Epidermal melanocyte (primary cell): ENCODE data around the gene MX1.

ENCODE experiments used
- DNase-seq: peaks from one replicate; pipeline ENCODE4 v3.0.0; 2011; ENCODE audit warnings: low spot score; ENCODE audit not compliant: insufficient read length

MX1 gene

GRCh38 chr21:41489329-41489728, 63.3 kb downstream of the MX1 start:
- no peak for DNase-seq

DNA sequence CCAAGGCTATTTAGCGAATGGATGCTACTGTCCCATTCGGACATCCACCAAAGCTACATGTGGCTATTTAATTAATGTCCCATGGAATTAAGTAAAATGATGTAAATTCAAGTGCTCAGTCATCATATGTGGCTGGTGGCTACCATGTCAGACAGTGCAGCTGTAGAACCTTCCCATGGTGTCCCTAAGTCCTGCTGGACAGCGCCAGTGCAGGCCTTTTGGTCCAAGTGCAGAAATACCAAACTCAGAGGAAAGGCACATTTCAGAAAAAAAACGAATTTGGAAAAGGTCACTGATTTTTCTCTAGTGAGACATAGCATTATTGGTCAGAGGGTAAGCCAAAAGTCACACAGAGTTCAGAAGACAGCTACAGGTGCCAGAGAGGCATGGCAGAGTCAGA, 64.3 kb downstream of the MX1 start:
- DNase-seq, result no peak

GRCh38 chr21:41491412-41491811, 65.4 kb downstream of the MX1 start:
- DNase-seq, result no peak

- DNase-seq, result no peak
Observed at GRCh38 chr21:41494242-41494641, 68.2 kb downstream of the MX1 start.

DNA sequence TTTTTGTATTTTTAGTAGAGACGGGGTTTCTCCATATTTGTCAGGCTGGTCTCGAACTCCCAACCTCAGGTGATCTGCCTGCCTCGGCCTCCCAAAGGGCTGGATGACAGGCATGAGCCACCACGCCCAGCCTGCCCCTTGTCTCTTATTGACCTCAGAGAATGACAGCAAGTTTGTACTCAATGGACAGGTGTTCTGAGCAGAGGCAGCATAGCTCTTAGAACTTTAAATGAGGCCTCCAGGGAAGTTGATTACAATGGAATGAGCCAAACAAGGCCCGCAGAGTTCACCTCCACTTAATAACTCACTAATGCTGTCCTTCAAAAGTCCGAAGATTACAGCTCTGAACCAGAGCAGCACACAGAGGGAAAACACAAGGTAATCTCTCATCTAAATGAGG, 71.0 kb downstream of the MX1 start:
- no peak for DNase-seq

GRCh38 chr21:41497788-41498187, 71.7 kb downstream of the MX1 start:
- no peak for DNase-seq

DNA sequence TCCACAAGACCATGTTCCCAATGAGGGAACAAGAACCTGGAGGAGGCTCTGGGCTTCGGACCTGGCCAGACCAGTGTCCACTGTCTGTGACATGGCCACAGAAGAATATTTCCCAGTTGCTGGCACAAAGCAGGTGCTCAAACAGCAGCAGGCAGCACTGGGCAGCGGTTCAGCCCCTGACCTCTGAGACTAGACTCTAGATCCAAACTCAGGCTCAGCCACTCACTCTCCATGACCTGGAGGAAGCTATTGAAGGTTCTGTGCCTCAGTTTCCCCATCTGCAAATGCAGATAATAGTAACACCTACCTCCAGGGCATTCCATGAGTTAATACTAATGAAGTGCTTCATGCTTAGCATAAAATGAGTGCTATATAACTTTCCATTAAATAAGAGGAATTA, 73.9 kb downstream of the MX1 start:
- DNase-seq, result no peak

DNA sequence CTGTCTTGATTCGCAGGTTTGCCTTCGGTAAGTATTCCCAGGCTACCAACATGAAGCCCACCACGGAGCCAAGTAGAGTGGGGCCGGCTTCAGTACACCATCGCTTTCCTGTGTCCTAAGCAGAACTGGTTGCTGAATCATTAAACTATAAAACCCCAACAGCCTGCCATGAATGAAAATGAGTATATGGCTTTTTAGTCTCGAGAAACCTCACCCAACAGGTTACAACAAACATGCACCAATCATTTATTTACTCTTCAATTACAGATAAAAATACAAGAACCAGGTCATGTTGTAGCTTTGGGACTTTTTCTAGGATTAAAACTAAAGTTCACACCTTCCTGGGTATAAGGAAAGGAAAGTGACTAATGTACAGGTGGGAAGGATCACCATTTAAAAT, 74.3 kb downstream of the MX1 start:
- DNase-seq, result no peak

- no peak for DNase-seq
Observed at GRCh38 chr21:41500931-41501381, 74.9 kb downstream of the MX1 start.

GRCh38 chr21:41501919-41502318, 75.9 kb downstream of the MX1 start:
- DNase-seq, result no peak

DNA sequence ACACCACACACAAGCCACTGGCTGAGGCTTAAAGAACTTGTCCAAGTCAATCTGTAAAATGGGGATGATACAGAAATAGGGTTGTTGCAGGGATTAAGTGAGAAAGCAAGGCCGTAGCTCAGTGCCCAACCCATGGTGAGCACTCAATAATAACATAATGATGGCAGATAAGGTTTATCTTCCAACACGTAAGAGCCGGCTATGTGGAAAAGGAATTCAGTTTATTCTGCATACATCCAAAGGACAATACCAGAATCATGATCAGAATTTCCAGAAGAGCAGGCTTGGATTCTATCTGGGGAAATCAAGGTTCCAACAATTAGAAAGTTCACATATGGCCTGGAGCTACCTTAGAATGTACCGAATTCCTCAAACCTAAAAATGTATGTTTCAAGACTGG, 77.3 kb downstream of the MX1 start:
- DNase-seq, result no peak

GRCh38 chr21:41504030-41504429, 78.0 kb downstream of the MX1 start:
- DNase-seq, result no peak

GRCh38 chr21:41506005-41506594, 80.1 kb downstream of the MX1 start:
- no peak for DNase-seq

GRCh38 chr21:41506611-41507520, 80.8 kb downstream of the MX1 start:
- no peak for DNase-seq

GRCh38 chr21:41507521-41508414, 81.7 kb downstream of the MX1 start, which contains the start of gene TMPRSS2:
TMPRSS2 (minus strand) TSS chr21:41508158; CDS start chr21:41498133, 10,025 bp downstream.
- DNase-seq, result no peak

DNA sequence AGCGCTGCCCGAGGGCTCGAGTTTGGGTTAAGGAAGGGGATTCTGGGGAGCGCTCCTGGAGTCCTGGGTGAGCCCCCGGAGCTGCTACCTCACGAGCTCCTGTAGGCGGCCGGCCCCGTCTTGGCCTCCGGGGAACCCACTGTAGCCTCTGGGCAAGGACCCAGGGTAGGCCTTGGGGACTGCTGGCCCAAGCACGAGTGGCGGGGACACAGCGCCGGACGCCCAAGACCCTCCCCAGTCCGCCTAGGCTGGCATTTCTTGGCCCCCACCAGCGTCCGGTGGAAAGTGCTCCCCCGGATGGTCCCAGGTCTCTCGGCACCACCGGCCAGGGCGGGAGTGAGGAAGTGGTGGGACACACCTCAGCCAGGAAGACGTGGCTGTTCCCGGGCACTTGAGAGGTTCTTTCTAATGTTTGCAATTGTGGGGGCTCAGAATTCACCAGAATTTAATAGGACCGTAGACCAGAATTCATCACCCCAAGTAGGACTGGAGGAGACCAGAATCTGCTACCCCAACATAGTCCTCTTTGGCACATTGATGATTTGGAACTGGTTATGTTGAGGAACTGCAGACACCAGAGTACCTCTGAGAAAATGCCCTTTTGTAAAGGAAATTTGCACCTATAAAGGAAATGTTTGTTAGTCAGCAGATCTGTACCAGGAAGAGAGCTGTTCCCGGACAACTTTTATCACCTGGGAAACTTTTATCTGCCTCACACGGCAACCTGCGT, 82.5 kb downstream of the MX1 start:
- DNase-seq, result no peak
